Endometrium (tissue), 2 donors: ENCODE measurements around the gene PYGM.

Experiments
- FAIRE-seq: peaks from 2 replicates; lab custom pipeline; 2012; peaks lifted over from hg19 to GRCh38; lab: Jason Lieb, UNC
- donor health status: control.
- donor health status: control.

PYGM gene

GRCh38 chr11:64791781-64792291 lies 32.1 kb upstream of the PYGM start:
- no peak for FAIRE-seq

GRCh38 chr11:64790205-64791095 lies 30.7 kb upstream of the PYGM start:
- FAIRE-seq = no peak

- no peak for FAIRE-seq
These were observed 29.8 kb upstream of the PYGM start for GRCh38 chr11:64789331-64790204.

- no peak for FAIRE-seq
These were observed 28.8 kb upstream of the PYGM start for GRCh38 chr11:64788321-64789215.

GRCh38 chr11:64787526-64788320 lies 27.9 kb upstream of the PYGM start:
- FAIRE-seq = no peak

GRCh38 chr11:64786308-64786707 lies 26.5 kb upstream of the PYGM start:
- FAIRE-seq = no peak

- FAIRE-seq = no peak
These were observed 25.2 kb upstream of the PYGM start for GRCh38 chr11:64784813-64785581.

GRCh38 chr11:64778473-64779298 lies 18.9 kb upstream of the PYGM start, which contains the start of gene SF1:
Gene SF1, minus strand, starts transcription at chr11:64778542. Its CDS starts 150 bp downstream, at chr11:64778392.
- peak; percentile 98 for FAIRE-seq

- no peak for FAIRE-seq
These were observed 18.4 kb upstream of the PYGM start for GRCh38 chr11:64778223-64778472.

GRCh38 chr11:64777449-64778222 lies 17.9 kb upstream of the PYGM start:
- FAIRE-seq = no peak

GRCh38 chr11:64776875-64777274 lies 17.1 kb upstream of the PYGM start:
- FAIRE-seq = no peak

- FAIRE-seq = no peak
These were observed 16.7 kb upstream of the PYGM start for GRCh38 chr11:64776425-64776824.

GRCh38 chr11:64774144-64774543 lies 14.4 kb upstream of the PYGM start:
- no peak for FAIRE-seq

- no peak for FAIRE-seq
These were observed 12.7 kb upstream of the PYGM start for GRCh38 chr11:64772303-64773018.

GRCh38 chr11:64771861-64772260 lies 12.1 kb upstream of the PYGM start:
- no peak for FAIRE-seq

GRCh38 chr11:64770120-64770519 lies 10.3 kb upstream of the PYGM start:
- FAIRE-seq = no peak

GRCh38 chr11:64769283-64769682 lies 9.5 kb upstream of the PYGM start:
- FAIRE-seq = no peak

- no peak for FAIRE-seq
These were observed 8.5 kb upstream of the PYGM start for GRCh38 chr11:64768300-64768694.
